Mammary epithelial cell (primary cell): ENCODE data around the gene AK4.

Experiments
- CTCF ChIP-seq, 2 donors: IDR thresholded peaks in 1 of 2; conservative IDR thresholded peaks in 1 of 2; 2 replicates each; pipeline ENCODE4 v1.5.1; 2011 to 2012; ENCODE audit warnings: inconsistent platforms in 2 of 2, low read length in 2 of 2, mild to moderate bottlenecking in 2 of 2, control low read depth in 1 of 2, low read depth in 1 of 2; ENCODE audit not compliant: insufficient read depth in 1 of 2; ENCODE audit errors: extremely low read depth in 1 of 2
- EZH2 ChIP-seq: IDR thresholded peaks from 2 replicates; pipeline ENCODE4 v1.6.1; 2012; ENCODE audit warnings: low read length, inconsistent platforms, borderline replicate concordance

DNA sequence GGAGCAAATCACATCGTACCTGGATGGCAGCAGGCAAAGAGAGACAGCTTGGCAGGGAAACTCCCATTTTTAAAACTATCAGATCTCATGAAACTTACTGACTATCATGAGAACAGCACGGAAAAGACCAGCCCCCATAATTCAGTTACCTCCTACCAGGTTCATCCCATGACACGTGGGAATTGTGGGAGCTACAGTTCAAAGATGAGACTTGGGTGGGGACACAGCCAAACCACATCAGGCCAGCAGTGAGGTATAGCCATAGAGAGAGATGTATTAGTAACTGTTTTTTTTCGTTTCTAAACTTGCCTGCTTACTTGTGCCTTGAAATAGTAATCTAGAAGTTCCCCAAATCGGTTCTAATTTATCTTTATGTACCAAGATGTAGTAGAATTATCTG is 48.9 kb downstream of the AK4 start:
- TF ChIP-seq EZH2, result no peak
- TF ChIP-seq CTCF (conservative IDR thresholded peaks at IDR 0.05 in 1 of 2, IDR thresholded peaks at IDR 0.05 in 1 of 2; ENCODE audit: extremely low read depth in 1 of 2, insufficient read depth in 1 of 2, low read depth in 1 of 2, low read length in 2 of 2), result no peak
